Embryonic facial prominence (tissue), 1 donor: ENCODE data around the gene RPL4.
"Not testable (repeated sequence)": the region's sequence is repeated elsewhere in the genome, so short reads cannot be mapped to it uniquely, and the experiment has no call there.

Experiments
- DNase-seq: peaks from one replicate; pipeline ENCODE4 v3.0.0-alpha.2; 2016; ENCODE audit errors: extremely low spot score

RPL4 gene

GRCh38 chr15:66504563-66505429 is at the start of gene RPL4, which contains the start of gene ZWILCH:
Gene RPL4, minus strand, starts transcription at chr15:66504855. Its CDS starts 65 bp downstream, at chr15:66504790.
Gene ZWILCH, plus strand, starts transcription at chr15:66505326. Its CDS starts 13 bp downstream, at chr15:66505339.
- DNase-seq = peak; percentile 63

GRCh38 chr15:66545255-66545654 is 40.6 kb upstream of the RPL4 start:
- DNase-seq = no peak

GRCh38 chr15:66542896-66543295 is 38.2 kb upstream of the RPL4 start:
- DNase-seq = no peak

GRCh38 chr15:66535056-66535455 is 30.4 kb upstream of the RPL4 start:
- no peak for DNase-seq

- no peak for DNase-seq
Observed at GRCh38 chr15:66524838-66525237, 20.2 kb upstream of the RPL4 start.

GRCh38 chr15:66523926-66524325 is 19.3 kb upstream of the RPL4 start:
- DNase-seq = no peak

GRCh38 chr15:66515901-66516322 is 11.3 kb upstream of the RPL4 start:
- DNase-seq = no peak

- no peak for DNase-seq
Observed at GRCh38 chr15:66514586-66514985, 9.9 kb upstream of the RPL4 start.

- no peak for DNase-seq
Observed at GRCh38 chr15:66508293-66508883, 3.7 kb upstream of the RPL4 start.

GRCh38 chr15:66505818-66506217 is 1.2 kb upstream of the RPL4 start:
- no peak for DNase-seq

GRCh38 chr15:66505430-66505811 is 766 bp upstream of the RPL4 start:
- DNase-seq = no peak

GRCh38 chr15:66503780-66504562 is 684 bp downstream of the RPL4 start:
- no peak for DNase-seq

GRCh38 chr15:66503041-66503648 is 1.5 kb downstream of the RPL4 start:
- not testable (repeated sequence) for DNase-seq

GRCh38 chr15:66502491-66502890 is 2.2 kb downstream of the RPL4 start:
- DNase-seq = no peak

- not testable (repeated sequence) for DNase-seq
Observed at GRCh38 chr15:66500346-66500745, 4.3 kb downstream of the RPL4 start.

- peak; percentile 42 for DNase-seq
Observed at GRCh38 chr15:66498501-66499386, 5.9 kb downstream of the RPL4 start.

GRCh38 chr15:66497502-66498455 is 6.9 kb downstream of the RPL4 start, which contains the start of gene SNAPC5:
Gene SNAPC5, minus strand, starts transcription at chr15:66497762. Its CDS starts 31 bp downstream, at chr15:66497731.
- peak; percentile 89 for DNase-seq

GRCh38 chr15:66496951-66497501 is 7.6 kb downstream of the RPL4 start:
- DNase-seq = no peak

- no peak for DNase-seq
Observed at GRCh38 chr15:66494262-66494661, 10.4 kb downstream of the RPL4 start.
